Gastrocnemius medialis (tissue), 4 donors: ENCODE measurements around the gene UMODL1. TPM values are rescaled to one million over a fixed set of nuclear protein-coding genes. Genes with fewer than 3 reads are reported as not detected.

Experiments
- ATAC-seq, 2 donors: fragments of 150-250 bp; one replicate each; pipeline ENCODE4 v1.9.1; 2016
- DNase-seq, 2 donors: peaks; one replicate each; pipeline ENCODE4 v3.0.0-alpha.2; 2019
- H3K27ac ChIP-seq, 4 donors: fragments of 200-600 bp; sonication (generic); 1 replicate in 1 of 4; 2 replicates in 3 of 4; pipeline ENCODE4 v1.5.1; 2016 to 2018; ENCODE audit warnings: mild to moderate bottlenecking in 2 of 4, moderate library complexity in 1 of 4
- H3K27me3 ChIP-seq, 3 donors: fragments of 200-600 bp; sonication (generic) in 2 of 3; 1 replicate in 1 of 3; 2 replicates in 2 of 3; pipeline versions ENCODE4 v1.5.1 to v1.6.0; 2016 to 2019; ENCODE audit warnings: mild to moderate bottlenecking in 1 of 3, moderate library complexity in 1 of 3
- H3K36me3 ChIP-seq, 2 donors: fragments of 200-600 bp; sonication (generic) in 1 of 2; one replicate each; pipeline ENCODE4 v1.5.1; 2017 to 2018
- H3K4me1 ChIP-seq, 2 donors: fragments of 200-600 bp; sonication (generic) in 1 of 2; one replicate each; pipeline ENCODE4 v1.5.1; 2016 to 2017; ENCODE audit warnings: mild to moderate bottlenecking in 2 of 2
- H3K4me3 ChIP-seq, 4 donors: fragments of 200-600 bp; sonication (generic) in 3 of 4; 1 replicate in 1 of 4; 2 replicates in 3 of 4; pipeline ENCODE4 v1.5.1; 2016 to 2019; ENCODE audit warnings: mild to moderate bottlenecking in 2 of 4
- H3K9me3 ChIP-seq, 3 donors: fragments of 200-600 bp; sonication (generic) in 2 of 3; 1 replicate in 1 of 3; 2 replicates in 2 of 3; pipeline ENCODE4 v1.5.1; 2016 to 2019
- POLR2A ChIP-seq, 2 donors: fragments of 450-650 bp; IDR thresholded peaks; one replicate each; pipeline ENCODE4 v1.6.1; 2017; ENCODE audit warnings: antibody characterized with exemption in 2 of 2, mild to moderate bottlenecking in 2 of 2, moderate library complexity in 2 of 2
- in situ Hi-C, 4 donors: fragments of 200-750 bp; cut with MboI; loops; one replicate each; pipeline versions ENCODE4 v1.15.0 to v1.8.0; 2017; ENCODE audit warnings: low sequenced_read_pairs in 4 of 4
- intact Hi-C: fragments of 100-400 bp; cut with DNase I; formaldehyde crosslinking; loops from one replicate; pipeline ENCODE4 v1.15.1; 2023; ENCODE audit warnings: low total_unique reads
- total RNA-seq, 4 donors: library from RNA; depleted of rRNA; stranded (reverse); fragments of >200 nt; gene quantifications; one replicate each; pipeline versions ENCODE4 v1.1.0 to v1.2.3, GENCODE V29; 2016
- TF ChIP-seq, protein P1 (sequence below), 5 experiments: fragments of 450-650 bp in 3 of 5; fragments of 200-600 bp in 2 of 5; sonication (generic) in 2 of 5; IDR thresholded peaks in 4 of 5; conservative IDR thresholded peaks in 1 of 5; 1 replicate in 4 of 5; 2 replicates in 1 of 5; pipeline ENCODE4 v1.5.1; 2016 to 2019; ENCODE audit warnings: antibody characterized with exemption in 5 of 5, mild to moderate bottlenecking in 3 of 5, moderate library complexity in 3 of 5

Gene UMODL1
- total RNA-seq, 4 donors from 2014 or later, result 0.13 TPM; not detected in 3

DNA sequence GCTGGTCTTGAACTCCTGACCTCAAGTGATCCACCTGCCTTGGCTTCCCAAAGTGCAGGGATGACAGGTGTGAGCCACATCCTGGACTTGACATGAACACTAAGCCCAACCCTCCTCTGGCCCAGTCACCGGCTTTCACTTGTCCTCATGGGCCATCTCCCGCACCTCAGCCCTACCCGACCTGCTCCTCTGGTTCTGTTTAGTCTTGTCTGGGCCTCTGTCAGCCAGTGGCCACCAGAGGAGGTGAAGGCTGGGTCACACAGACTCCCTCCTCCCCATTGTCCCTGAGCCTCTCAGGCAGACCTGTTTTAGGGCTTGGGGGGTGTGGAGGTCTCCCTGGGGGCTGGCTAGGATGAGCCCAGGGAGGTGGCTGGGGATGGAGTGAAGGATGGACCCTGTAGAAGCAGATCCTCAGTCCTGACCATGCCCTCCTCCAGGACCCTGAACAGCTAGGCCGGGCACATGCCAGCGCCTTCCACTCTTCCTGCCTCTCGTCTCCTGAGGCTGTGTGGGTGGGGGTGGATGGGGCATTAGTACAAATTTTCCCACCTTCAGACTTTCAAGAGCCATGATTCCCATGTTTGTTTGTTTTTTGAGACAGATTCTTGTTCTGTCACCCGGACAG lies 26.1 kb upstream of the UMODL1 start:
- Histone ChIP-seq H3K4me1 (peaks cover 5 to 12% of the 10 kb centered on the region in 2 donors), H3K4me3 (no peak overlapping the region), H3K36me3 (no peaks in the 10 kb centered on the region), H3K9me3 (no peaks in the 10 kb centered on the region), H3K27ac (no peak overlapping the region), H3K27me3 (no peaks in the 10 kb centered on the region)
- intact Hi-C loops (no loop called here), in situ Hi-C loops (no loop called here)
- no peak for DNase-seq
- no peak for ATAC-seq
- no peak for TF ChIP-seq POLR2A (IDR thresholded peaks at IDR 0.05)
- TF ChIP-seq, protein P1, sequence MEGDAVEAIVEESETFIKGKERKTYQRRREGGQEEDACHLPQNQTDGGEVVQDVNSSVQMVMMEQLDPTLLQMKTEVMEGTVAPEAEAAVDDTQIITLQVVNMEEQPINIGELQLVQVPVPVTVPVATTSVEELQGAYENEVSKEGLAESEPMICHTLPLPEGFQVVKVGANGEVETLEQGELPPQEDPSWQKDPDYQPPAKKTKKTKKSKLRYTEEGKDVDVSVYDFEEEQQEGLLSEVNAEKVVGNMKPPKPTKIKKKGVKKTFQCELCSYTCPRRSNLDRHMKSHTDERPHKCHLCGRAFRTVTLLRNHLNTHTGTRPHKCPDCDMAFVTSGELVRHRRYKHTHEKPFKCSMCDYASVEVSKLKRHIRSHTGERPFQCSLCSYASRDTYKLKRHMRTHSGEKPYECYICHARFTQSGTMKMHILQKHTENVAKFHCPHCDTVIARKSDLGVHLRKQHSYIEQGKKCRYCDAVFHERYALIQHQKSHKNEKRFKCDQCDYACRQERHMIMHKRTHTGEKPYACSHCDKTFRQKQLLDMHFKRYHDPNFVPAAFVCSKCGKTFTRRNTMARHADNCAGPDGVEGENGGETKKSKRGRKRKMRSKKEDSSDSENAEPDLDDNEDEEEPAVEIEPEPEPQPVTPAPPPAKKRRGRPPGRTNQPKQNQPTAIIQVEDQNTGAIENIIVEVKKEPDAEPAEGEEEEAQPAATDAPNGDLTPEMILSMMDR (IDR thresholded peaks at IDR 0.05 in 4 of 5, conservative IDR thresholded peaks at IDR 0.05 in 1 of 5), result no peak

GRCh38 chr21:42047821-42048613 lies 23.1 kb upstream of the UMODL1 start:
- H3K9me3 ChIP-seq, result no peaks in the 10 kb centered on the region
- H3K36me3 ChIP-seq, result no peaks in the 10 kb centered on the region
- H3K27ac ChIP-seq, result peak overlapping the region in 1 of 4 donors; percentile 6
- in situ Hi-C loops (no loop called here), intact Hi-C loops (no loop called here)
- ATAC-seq, result peak; percentile 58 to 65
- TF ChIP-seq POLR2A (IDR thresholded peaks at IDR 0.05), result no peak
- TF ChIP-seq, protein P1 (IDR thresholded peaks at IDR 0.05 in 4 of 5, conservative IDR thresholded peaks at IDR 0.05 in 1 of 5), result no peak
- no peak overlapping the region for H3K4me3 ChIP-seq
- H3K4me1 ChIP-seq, result peaks cover 5 to 12% of the 10 kb centered on the region in 2 donors
- H3K27me3 ChIP-seq, result no peaks in the 10 kb centered on the region
- DNase-seq, result peak in 1 of 2 donors; percentile 38

DNA sequence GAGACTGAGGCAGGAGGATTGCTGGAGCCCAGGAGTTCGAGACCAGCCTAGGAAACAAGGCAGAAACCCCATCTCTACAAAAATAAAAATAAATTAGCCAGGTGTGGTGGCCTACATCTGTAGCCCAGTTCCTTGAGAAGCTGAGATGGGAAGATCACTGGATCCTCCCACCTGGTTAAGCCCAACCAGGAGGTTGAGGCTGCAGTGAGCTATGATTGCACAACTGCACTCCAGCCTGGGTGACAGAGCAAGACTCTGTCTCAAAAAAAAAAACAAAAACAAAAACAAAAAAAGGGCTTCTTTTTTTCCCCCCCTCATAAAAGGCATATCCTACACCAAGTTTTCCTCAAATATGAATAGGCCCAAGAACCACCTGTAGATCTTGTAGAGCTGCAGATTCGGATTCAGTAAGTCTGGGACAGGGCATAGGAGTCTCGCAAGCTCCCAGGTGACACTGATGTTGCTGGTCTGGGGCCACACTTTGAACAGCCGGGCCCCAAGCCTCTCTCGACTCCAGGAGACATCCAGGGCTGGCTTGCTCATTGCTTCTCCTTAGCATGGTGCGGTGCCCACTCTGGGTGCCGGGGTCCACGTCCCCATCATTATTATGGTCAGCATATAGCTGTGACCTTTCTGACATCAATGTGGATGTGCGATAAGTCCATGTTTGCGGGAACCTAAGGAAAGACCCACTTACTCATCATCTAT lies 22.1 kb upstream of the UMODL1 start:
- intact Hi-C loops, result no loop called here
- TF ChIP-seq, protein P1 (IDR thresholded peaks at IDR 0.05 in 4 of 5, conservative IDR thresholded peaks at IDR 0.05 in 1 of 5), result no peak
- TF ChIP-seq POLR2A (IDR thresholded peaks at IDR 0.05), result no peak
- no peaks in the 10 kb centered on the region for H3K36me3 ChIP-seq

GRCh38 chr21:42049578-42050430 lies 21.3 kb upstream of the UMODL1 start:
- Histone ChIP-seq H3K27ac (no peak overlapping the region), H3K36me3 (no peaks in the 10 kb centered on the region), H3K27me3 (no peaks in the 10 kb centered on the region), H3K4me3 (no peak overlapping the region), H3K4me1 (peaks cover 5 to 12% of the 10 kb centered on the region in 2 donors), H3K9me3 (no peaks in the 10 kb centered on the region)
- in situ Hi-C loops (no loop called here), intact Hi-C loops (no loop called here)
- ATAC-seq, result no peak
- TF ChIP-seq POLR2A (IDR thresholded peaks at IDR 0.05), result no peak
- TF ChIP-seq, protein P1 (IDR thresholded peaks at IDR 0.05 in 4 of 5, conservative IDR thresholded peaks at IDR 0.05 in 1 of 5), result no peak
- DNase-seq, result no peak

More for the DNA sequence above, 22.1 kb upstream of the UMODL1 start:
- H3K4me1 ChIP-seq, result peaks cover 5 to 12% of the 10 kb centered on the region in 2 donors
- ATAC-seq (no peak), DNase-seq (no peak)
- H3K9me3 ChIP-seq, result no peaks in the 10 kb centered on the region
- no peak overlapping the region for H3K4me3 ChIP-seq
- no peaks in the 10 kb centered on the region for H3K27me3 ChIP-seq
- in situ Hi-C loops, result no loop called here
- H3K27ac ChIP-seq, result no peak overlapping the region
